Measurements from ENCODE around the gene SMCO1.
"Not testable (repeated sequence)": the region's sequence is repeated elsewhere in the genome, so short reads cannot be mapped to it uniquely, and the experiment has no call there.

The SMCO1 gene

DNA sequence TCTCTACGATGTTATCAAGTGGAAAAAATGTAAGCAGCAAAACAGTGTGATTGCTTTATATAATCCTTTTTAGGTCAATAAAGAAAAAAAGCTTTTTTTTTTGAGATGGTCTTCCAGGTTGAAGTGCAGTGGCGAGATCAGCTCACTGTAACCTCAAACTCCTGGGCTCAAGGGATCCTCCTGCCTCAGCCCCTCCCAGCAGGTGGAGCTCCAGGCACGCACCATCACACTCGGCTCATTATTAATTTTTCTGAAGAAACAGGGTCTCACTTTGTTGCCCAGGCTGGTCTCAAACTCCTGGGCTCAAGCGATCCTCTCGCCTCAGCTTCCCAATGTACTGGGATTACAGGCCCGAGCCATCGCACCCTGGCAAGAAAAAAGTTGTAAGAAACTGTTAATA is 28.9 kb downstream of the SMCO1 start:
- DNase-seq: no peak

DNA sequence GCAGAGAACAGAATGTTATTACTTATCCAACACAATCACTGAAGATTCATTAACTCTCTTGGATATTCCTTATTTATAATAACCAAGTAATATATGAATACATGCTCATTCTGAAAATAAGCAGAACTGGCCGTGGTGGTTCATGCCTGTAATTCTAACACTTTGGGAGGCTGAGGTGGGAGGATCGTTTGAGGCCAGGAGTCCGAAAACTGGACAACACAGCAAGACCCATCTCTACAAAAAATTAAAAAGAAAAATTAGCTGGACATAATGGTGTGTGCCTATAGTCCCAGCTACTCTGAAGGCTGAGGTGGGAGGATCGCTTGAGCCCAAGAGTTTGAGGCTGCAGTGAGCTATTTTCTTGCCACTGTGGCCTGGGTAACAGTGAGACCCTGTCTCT is 37.5 kb downstream of the SMCO1 start:
- no peak for DNase-seq

DNA sequence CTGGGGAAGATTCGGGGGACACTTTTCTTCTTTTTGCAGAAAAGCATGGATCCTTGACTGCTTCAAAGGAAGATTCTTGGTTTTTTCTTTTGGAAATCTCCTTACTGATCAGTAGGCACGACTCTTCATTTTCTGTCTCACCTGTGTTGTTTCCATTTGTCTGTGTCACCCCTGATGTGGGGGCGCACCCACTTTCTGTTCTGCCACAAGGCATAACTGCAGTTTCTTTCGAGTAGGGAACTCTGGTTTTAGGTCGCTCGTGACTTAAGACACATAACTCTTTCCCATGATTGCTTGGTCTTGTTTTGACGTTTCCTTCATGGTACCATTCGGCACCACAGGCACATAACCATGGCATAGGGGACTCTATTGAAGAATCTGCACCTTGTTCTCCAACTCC is 42.9 kb downstream of the SMCO1 start:
- no peak for DNase-seq

DNA sequence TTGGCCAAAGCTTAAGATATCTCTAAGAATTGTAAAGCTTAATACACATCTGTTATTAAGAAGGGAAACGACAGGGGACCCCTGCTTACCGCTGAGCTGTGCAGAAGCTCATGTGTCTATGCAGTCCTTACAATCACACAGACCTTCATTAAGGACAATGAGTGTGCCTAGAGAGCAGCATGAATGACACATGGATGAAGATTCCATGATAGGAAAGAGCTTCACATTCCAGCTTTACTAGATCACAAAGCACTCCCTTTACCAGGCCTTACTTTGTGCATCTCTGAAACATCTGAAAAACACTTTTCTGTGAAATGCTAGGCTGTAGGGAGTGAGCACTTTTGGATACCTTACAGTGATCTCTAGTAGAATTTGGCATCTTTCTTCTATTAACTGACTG is 43.6 kb downstream of the SMCO1 start:
- DNase-seq: no peak

DNA sequence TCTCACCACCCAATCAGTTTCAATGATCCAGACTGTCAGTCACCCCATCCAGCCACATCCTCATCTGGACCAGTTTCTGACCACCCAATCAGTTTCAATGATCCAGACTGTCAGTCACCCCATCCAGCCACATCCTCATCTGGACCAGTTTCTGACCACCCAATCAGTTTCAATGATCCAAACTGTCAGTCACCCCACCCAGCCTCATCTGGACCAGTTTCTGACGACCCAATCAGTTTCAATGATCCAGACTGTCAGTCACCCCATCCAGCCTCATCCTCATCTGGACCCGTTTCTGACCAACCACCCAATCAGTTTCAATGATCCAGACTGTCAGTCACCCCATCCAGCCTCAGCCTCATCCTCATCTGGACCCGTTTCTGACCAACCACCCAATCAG is 45.0 kb downstream of the SMCO1 start:
- DNase-seq: not testable (repeated sequence)

DNA sequence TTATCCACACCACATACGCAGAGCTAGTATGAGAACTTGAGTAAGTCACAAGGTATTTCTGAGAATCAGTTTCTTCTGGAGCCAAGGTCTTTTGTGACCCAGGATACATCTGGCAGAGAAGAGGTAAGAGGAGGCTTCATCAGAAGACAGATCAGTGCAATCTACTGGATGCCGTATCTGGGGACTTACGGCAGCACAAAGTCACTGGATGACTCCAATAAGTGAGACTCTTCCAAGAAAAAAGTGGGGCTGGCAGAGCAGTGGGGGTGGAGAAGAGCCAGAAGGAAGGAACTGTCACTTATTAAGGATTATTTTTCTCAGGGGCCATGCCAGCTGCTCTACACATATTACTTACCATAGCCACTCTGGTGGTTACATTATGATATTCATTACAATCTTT is 51.3 kb downstream of the SMCO1 start:
- no peak for DNase-seq

DNA sequence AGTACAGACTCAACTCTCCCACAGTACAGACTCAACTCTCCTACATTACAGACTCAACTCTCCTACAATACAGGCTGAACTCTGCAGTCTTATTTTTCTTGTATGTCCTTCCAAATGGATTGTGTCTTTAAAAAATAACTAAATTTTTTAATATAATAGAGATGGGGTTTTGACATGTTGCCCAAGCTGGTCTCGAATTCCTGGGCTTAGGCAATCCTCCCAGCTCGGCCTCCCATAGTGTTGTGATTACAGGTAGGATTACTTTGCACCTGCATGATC is 51.7 kb downstream of the SMCO1 start:
- no peak for DNase-seq

DNA sequence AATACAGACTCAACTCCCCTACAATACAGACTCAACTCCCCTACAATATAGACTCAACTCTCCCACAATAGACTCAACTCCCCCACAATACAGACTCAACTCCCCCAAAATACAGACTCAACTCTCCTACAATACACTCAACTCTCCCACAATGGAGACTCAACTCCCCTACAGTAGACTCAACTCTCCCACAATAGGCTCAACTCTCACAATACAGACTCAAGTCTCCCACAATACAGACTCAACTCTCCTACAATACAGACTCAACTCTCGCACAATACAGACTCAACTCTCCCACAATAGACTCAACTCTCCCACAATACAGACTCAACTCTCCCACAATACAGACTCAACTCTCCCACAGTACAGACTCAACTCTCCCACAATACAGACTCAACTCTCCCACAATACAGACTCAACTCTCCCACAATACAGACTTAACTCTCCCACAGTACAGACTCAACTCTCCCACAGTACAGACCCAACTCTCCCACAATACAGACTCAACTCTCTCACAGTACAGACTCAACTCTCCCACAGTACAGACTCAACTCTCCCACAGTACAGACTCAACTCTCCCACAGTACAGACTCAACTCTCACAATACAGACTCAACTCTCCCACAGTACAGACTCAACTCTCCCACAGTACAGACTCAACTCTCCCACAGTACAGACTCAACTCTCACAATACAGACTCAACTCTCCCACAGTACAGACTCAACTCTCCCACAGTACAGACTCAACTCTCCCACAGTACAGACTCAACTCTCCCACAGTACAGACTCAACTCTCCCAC is 52.3 kb downstream of the SMCO1 start:
- DNase-seq: not testable (repeated sequence)

DNA sequence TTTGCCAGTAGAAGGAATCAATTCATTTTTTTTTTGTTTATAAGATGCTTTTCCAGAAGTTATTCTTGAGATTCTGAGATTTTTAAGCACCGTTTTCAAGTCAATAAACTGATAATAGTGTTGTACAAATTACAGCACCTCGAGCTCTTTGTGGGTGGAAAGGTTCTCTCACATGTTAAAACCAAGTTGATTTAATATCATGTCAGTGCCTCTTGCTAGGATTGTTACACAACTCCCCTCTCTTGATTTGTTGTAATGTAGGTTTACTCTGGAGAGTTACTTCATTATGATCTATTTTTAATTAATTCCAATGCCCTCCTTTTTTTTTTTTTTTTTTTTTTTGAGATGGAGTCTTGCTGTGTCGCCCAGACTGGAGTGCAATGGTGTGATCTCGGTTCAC is 57.1 kb downstream of the SMCO1 start:
- no peak for DNase-seq

DNA sequence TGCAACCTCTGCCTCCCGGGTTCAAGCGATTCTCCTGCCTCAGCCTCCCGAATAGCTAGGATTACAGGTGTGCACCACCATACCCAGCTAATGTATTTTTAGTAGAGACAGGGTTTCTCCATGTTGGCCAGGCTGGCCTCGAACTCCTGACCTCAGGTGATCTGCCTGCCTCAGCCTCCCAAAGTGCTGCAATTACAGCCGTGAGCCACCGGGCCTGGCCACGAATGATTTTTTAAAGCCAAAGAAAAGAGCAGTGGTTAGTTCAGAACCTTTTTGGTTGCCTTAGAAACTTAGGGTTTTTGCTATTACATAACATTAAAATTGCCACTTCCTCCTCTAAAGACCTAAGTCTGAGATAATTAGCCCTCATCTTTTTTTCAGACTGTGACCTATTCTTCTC is 57.7 kb downstream of the SMCO1 start:
- not testable (repeated sequence) for DNase-seq
